GM12878 (cell line): ENCODE data around the gene RALGAPB. TPM values are rescaled to one million over a fixed set of nuclear protein-coding genes. Genes with fewer than 3 reads are reported as not detected.

Experiments used
- ATAC-seq: fragments of 200-7000 bp; cut with Tn5 transposase; 3 replicates; pipeline ENCODE4 v1.9.1; 2020; ENCODE audit warnings: mild to moderate bottlenecking, moderate library complexity
- BruUV-seq: library from RNA; stranded (reverse); fragments of 400-500 nt; replicated peaks from 2 replicates; lab custom pipeline; 2021; lab: Mats Ljungman, UMichigan
- CTCF ChIA-PET: fragments of 300-600 bp; sonication (Branson Sonifier 250); formaldehyde crosslinking; extraction: SDS; loops from one replicate; lab custom pipeline; 2021; ENCODE audit warnings: inconsistent platforms; lab: Yijun Ruan, JAX
- POLR2A ChIA-PET: fragments of 350-600 bp; formaldehyde crosslinking; extraction: SDS; loops from one replicate; lab custom pipeline; 2021; ENCODE audit warnings: inconsistent platforms; lab: Charles Lee
- RAD21 ChIA-PET: fragments of 300-600 bp; sonication (Branson Sonifier 250); formaldehyde crosslinking; loops from one replicate; lab custom pipeline; 2023; ENCODE audit warnings: antibody characterized with exemption; ENCODE audit not compliant: unreplicated experiment; lab: Charles Lee
- SMC1A ChIA-PET: fragments of 300-600 bp; sonication (Branson Sonifier 250); formaldehyde crosslinking; loops from one replicate; lab custom pipeline; 2023; ENCODE audit not compliant: unreplicated experiment, uncharacterized antibody; lab: Charles Lee
- DNase-seq: peaks from one replicate; pipeline ENCODE4 v3.0.0-alpha.2; 2011; ENCODE audit warnings: low read depth, low spot score
- FAIRE-seq: peaks from 3 replicates; lab custom pipeline; 2011; peaks lifted over from hg19 to GRCh38; lab: Jason Lieb, UNC
- H2AFZ ChIP-seq: 2 replicates; pipeline ENCODE4 v1.6.0; 2011; ENCODE audit warnings: low read depth, low read length, control low read depth; ENCODE audit not compliant: control insufficient read depth
- H3K27ac ChIP-seq: 2 replicates; pipeline ENCODE4 v1.5.1; 2011; ENCODE audit warnings: control low read depth; ENCODE audit not compliant: control insufficient read depth, insufficient read depth
- H3K27me3 ChIP-seq, 2 experiments: replicated peaks in 1 of 2; 2 replicates each; pipeline versions ENCODE4 v1.6.0 to v1.6.1; 2011; ENCODE audit warnings: low read length in 1 of 2; ENCODE audit not compliant: control insufficient read depth in 2 of 2, insufficient read depth in 2 of 2
- H3K36me3 ChIP-seq, 2 experiments: 2 replicates each; pipeline ENCODE4 v1.5.1; 2011; ENCODE audit warnings: low read length in 1 of 2; ENCODE audit not compliant: control insufficient read depth in 2 of 2, insufficient read depth in 2 of 2
- H3K4me1 ChIP-seq: 2 replicates; pipeline ENCODE4 v1.6.1; 2011; ENCODE audit warnings: mild to moderate bottlenecking, low read length, moderate library complexity, mixed read lengths; ENCODE audit not compliant: control insufficient read depth, insufficient read depth
- H3K4me2 ChIP-seq: 2 replicates; pipeline ENCODE4 v1.6.0; 2011; ENCODE audit warnings: control low read depth; ENCODE audit not compliant: control insufficient read depth, insufficient read depth
- H3K4me3 ChIP-seq: fragments of 200-600 bp; sonication (generic); 2 replicates; pipeline ENCODE4 v1.5.1; 2016
- H3K79me2 ChIP-seq: 2 replicates; pipeline ENCODE4 v1.6.0; 2011; ENCODE audit warnings: low read length; ENCODE audit not compliant: control insufficient read depth, insufficient read depth
- H3K9ac ChIP-seq: 2 replicates; pipeline ENCODE4 v1.8.0; 2011; ENCODE audit warnings: low read length, control low read depth, mixed read lengths; ENCODE audit not compliant: control insufficient read depth, insufficient read depth
- H3K9me3 ChIP-seq: replicated peaks from 3 replicates; pipeline ENCODE4 v1.5.1; 2011; ENCODE audit warnings: mild to moderate bottlenecking, low read length; ENCODE audit not compliant: control insufficient read depth, insufficient read depth
- H4K20me1 ChIP-seq: 2 replicates; pipeline ENCODE4 v1.6.0; 2011; ENCODE audit not compliant: control insufficient read depth, insufficient read depth
- BMI1 ChIP-seq: fragments of 450-650 bp; IDR thresholded peaks from 2 replicates; pipeline ENCODE4 v1.6.1; 2016; ENCODE audit warnings: mild to moderate bottlenecking, moderate library complexity, borderline replicate concordance
- CUX1 ChIP-seq: IDR thresholded peaks from 2 replicates; pipeline ENCODE4 v1.6.1; 2012; ENCODE audit warnings: improper control_type of control experiment, low read depth, low read length; ENCODE audit not compliant: insufficient replicate concordance
- EGR1 ChIP-seq, 2 experiments: IDR thresholded peaks; 1 replicate in 1 of 2; 2 replicates in 1 of 2; pipeline ENCODE4 v1.6.1; 2011 to 2012; ENCODE audit warnings: low read depth in 2 of 2, low read length in 2 of 2, borderline replicate concordance in 1 of 2, mild to moderate bottlenecking in 1 of 2, moderate library complexity in 1 of 2
- HDAC2 ChIP-seq: fragments of 200-600 bp; sonication (generic); IDR thresholded peaks from 2 replicates; pipeline ENCODE4 v1.6.1; 2017
- IRF3 ChIP-seq: fragments of 450-650 bp; IDR thresholded peaks from 2 replicates; pipeline ENCODE4 v1.6.1; 2014; ENCODE audit warnings: mild to moderate bottlenecking
- RBBP5 ChIP-seq: fragments of 200-600 bp; sonication (generic); conservative IDR thresholded peaks from 2 replicates; pipeline ENCODE4 v1.6.1; 2016
- SIN3A ChIP-seq: IDR thresholded peaks from 2 replicates; pipeline ENCODE4 v1.6.1; 2012; ENCODE audit warnings: low read depth, low read length, improper control_type of control experiment
- SUZ12 ChIP-seq: fragments of 200-600 bp; sonication (generic); IDR thresholded peaks from one replicate; pipeline ENCODE4 v1.6.1; 2018; ENCODE audit warnings: antibody characterized with exemption, mild to moderate bottlenecking; ENCODE audit not compliant: unreplicated experiment
- TCF12 ChIP-seq: IDR thresholded peaks from 2 replicates; pipeline ENCODE4 v1.6.1; 2011; ENCODE audit warnings: low read depth, mild to moderate bottlenecking, low read length
- ZSCAN29 ChIP-seq: fragments of 450-650 bp; IDR thresholded peaks from 2 replicates; pipeline ENCODE4 v1.6.1; 2017; ENCODE audit warnings: mild to moderate bottlenecking, moderate library complexity
- WGBS: methylation state at CpG from one replicate; pipeline ENCODE4 v1.1.6; 2016; ENCODE audit warnings: low lambda C conversion rate; ENCODE audit not compliant: insufficient replicate concordance, insufficient coverage; ENCODE audit errors: missing lambda C conversion rate; 5-methylcytosine and 5-hydroxymethylcytosine counted together
- in situ Hi-C: fragments of 300-500 bp; cut with MboI; formaldehyde crosslinking; loops from 9 replicates; pipeline ENCODE4 v1.14.3; 2018; ENCODE audit warnings: mixed read lengths
- intact Hi-C: fragments of 100-400 bp; cut with micrococcal nuclease; formaldehyde crosslinking; loops from one replicate; pipeline ENCODE4 v1.14.2; 2022; ENCODE audit not compliant: unreplicated experiment
- polyA plus RNA-seq, 11 experiments: library from polyadenylated mRNA; depleted of rRNA in 4 of 11; unstranded in 6 of 11; stranded (reverse) in 5 of 11; fragments of >200 nt; fragmentation: Nextera tagmentation in 4 of 11; fragmentation: Illumina TruSeq in 1 of 11; extraction: Ambion mirVana in 4 of 11; extraction: Trizol in 1 of 11; gene quantifications; 1 replicate in 1 of 11; 2 replicates in 10 of 11; pipeline versions ENCODE4 v1.2.1 to v1.2.3, GENCODE V29; 2011 to 2016; ENCODE audit warnings: inconsistent platforms in 2 of 11, missing spikeins in 2 of 11, low read depth in 1 of 11
- total RNA-seq, 4 experiments: library from RNA; depleted of rRNA in 3 of 4; stranded (reverse); fragments of >200 nt in 3 of 4; fragmentation: Illumina TruSeq in 1 of 4; extraction: Trizol in 1 of 4; gene quantifications; 2 replicates each; pipeline versions ENCODE4 v1.2.1 to v1.2.3, GENCODE V29; 2013 to 2021

The RALGAPB gene
- total and polyA plus RNA-seq, 10 of the 15 experiments (the other 5 are each of a cell fraction or from before 2014, with no cell fraction given), result 3.7 to 23.2 (median 15.5) TPM

GRCh38 chr20:38447931-38448675 lies 24.5 kb upstream of the RALGAPB start (continued):
- TF ChIP-seq SUZ12, result no peak
- peak; percentile 55; the same call in 1 of the 2 replicates for TF ChIP-seq TCF12

- Histone ChIP-seq H3K79me2 (peaks cover 23% of the 10 kb centered on the region), H3K27ac (no peak overlapping the region), H3K27me3 (no peaks in the 10 kb centered on the region), H3K36me3 (peaks cover 0 to 15% of the 10 kb centered on the region in 2 experiments; a peak in 1 of 4 replicates), H3K4me1 (peaks cover 23% of the 10 kb centered on the region)
- POLR2A ChIA-PET, result interaction anchor here (1.1 to 4.0 kb wide), 3 partner anchors 15 to 70 kb away, joined by 5 to 45 read pairs (median 9); partner anchors contain the start of genes RALGAPB and SNHG17
- RAD21 ChIA-PET, result no interaction called here
- in situ Hi-C loops, result no loop called here
- FAIRE-seq, result no peak
- intact Hi-C loops, result loop anchor here (5.0 kb wide), 1 partner anchor 298 kb away; the partner anchor contains the start of gene ACTR5
- SMC1A ChIA-PET, result no interaction called here
- TF ChIP-seq ZSCAN29 (no peak), SIN3A (no peak), RBBP5 (no peak), IRF3 (no peak), CUX1 (no peak), HDAC2 (no peak), EGR1 (IDR thresholded peaks at IDR 0.05; ENCODE audit: borderline replicate concordance in 1 of 2, low read depth in 2 of 2, low read length in 2 of 2) (no peak), BMI1 (no peak)
- TF ChIP-seq, all 136 proteins: peak for 0
- Histone ChIP-seq H3K4me2 (no peak overlapping the region), H3K4me3 (no peak overlapping the region), H2AFZ (no peak overlapping the region), H3K9ac (no peak overlapping the region), H4K20me1 (no peaks in the 10 kb centered on the region), H3K9me3 (no peaks in the 10 kb centered on the region)
- DNase-seq (no peak), ATAC-seq (no peak)
- WGBS, result 98% methylated on average over 3 of the region's 3 CpGs
- CTCF ChIA-PET, result interaction anchor here (5.3 kb wide), 1 partner anchor 16 kb away, joined by 112 read pairs; the partner anchor contains the start of gene SNHG17
- no TSS peak for BruUV-seq
These were observed 23.6 kb upstream of the RALGAPB start for GRCh38 chr20:38449046-38449445.
